ENCODE results near the gene TEX48.

GRCh38 chr9:114722081-114722621 lies 40.2 kb upstream of the TEX48 start:
- no peak for TF ChIP-seq CTCF (IDR thresholded peaks at IDR 0.05)
- TF ChIP-seq POLR2A (IDR thresholded peaks at IDR 0.05): no peak
- no peak for TF ChIP-seq POLR2AphosphoS5 (IDR thresholded peaks at IDR 0.05)
